Mammary epithelial cell (primary cell): Measurements from ENCODE around the gene TSPAN11.

Experiments
- CTCF ChIP-seq, 2 donors: IDR thresholded peaks in 1 of 2; conservative IDR thresholded peaks in 1 of 2; 2 replicates each; pipeline ENCODE4 v1.5.1; 2011 to 2012; ENCODE audit warnings: inconsistent platforms in 2 of 2, low read length in 2 of 2, mild to moderate bottlenecking in 2 of 2, control low read depth in 1 of 2, low read depth in 1 of 2; ENCODE audit not compliant: insufficient read depth in 1 of 2; ENCODE audit errors: extremely low read depth in 1 of 2
- EZH2 ChIP-seq: IDR thresholded peaks from 2 replicates; pipeline ENCODE4 v1.6.1; 2012; ENCODE audit warnings: low read length, inconsistent platforms, borderline replicate concordance

GRCh38 chr12:30939234-30939633 is 12.7 kb downstream of the TSPAN11 start:
- TF ChIP-seq CTCF (conservative IDR thresholded peaks at IDR 0.05 in 1 of 2, IDR thresholded peaks at IDR 0.05 in 1 of 2; ENCODE audit: extremely low read depth in 1 of 2, insufficient read depth in 1 of 2, low read depth in 1 of 2, low read length in 2 of 2) (no peak), EZH2 (no peak)
